ENCODE results near the gene DNASE1L1. TPM values are rescaled to one million over a fixed set of nuclear protein-coding genes. Genes with fewer than 3 reads are reported as not detected.

DNASE1L1 gene
- polyA plus RNA-seq, 1 of the 3 experiments (the other 2 are of a cell fraction): 18.2 TPM

- TF ChIP-seq POLR2AphosphoS5 (IDR thresholded peaks at IDR 0.05; ENCODE audit: low read depth, low read length) (no peak), PBX3 (IDR thresholded peaks at IDR 0.05) (no peak)
These were observed 39.4 kb upstream of the DNASE1L1 start (continued) for GRCh38 chrX:154448484-154448883.

GRCh38 chrX:154446430-154446829 is 37.4 kb upstream of the DNASE1L1 start:
- POLR2A ChIA-PET: interaction anchor here (0.5 kb wide), 1 partner anchor 67 kb away, joined by 3 read pairs; the partner anchor contains the start of gene EMD
- CTCF ChIA-PET: no interaction called here
- peaks cover 0 to 10% of the 10 kb centered on the region in 2 experiments for H3K36me3 ChIP-seq (replicated peaks in 1 of 2; ENCODE audit: control insufficient read depth in 1 of 2, insufficient read depth in 2 of 2, low read length in 1 of 2)

More at GRCh38 chrX:154446430-154446829, 37.4 kb upstream of the DNASE1L1 start:
- Histone ChIP-seq H3K4me2 (no peak overlapping the region), H3K9me3 (no peaks in the 10 kb centered on the region), H3K4me3 (ENCODE audit: low read depth in 2 of 2, low read length in 1 of 2) (no peak overlapping the region), H3K4me1 (ENCODE audit: control insufficient read depth in 1 of 2, insufficient read depth in 2 of 2, low read depth in 1 of 2, low read length in 1 of 2) (peaks cover 0 to 14% of the 10 kb centered on the region in 2 experiments; a peak in 1 of 4 replicates), H3F3A (replicated peaks; ENCODE audit: insufficient read depth) (peaks cover 4% of the 10 kb centered on the region), H3K27me3 (ENCODE audit: insufficient read depth) (peaks cover 23% of the 10 kb centered on the region), H3K27ac (ENCODE audit: low read depth in 2 of 2, low read length in 1 of 2) (no peak overlapping the region), H2AFZ (ENCODE audit: low read depth) (no peak overlapping the region), H3K9me2 (no peaks in the 10 kb centered on the region), H4K20me1 (ENCODE audit: insufficient read depth) (0 out of 2 replicates have a peak, but pooled peaks cover 5% of the 10 kb centered on the region), H3K79me2 (ENCODE audit: insufficient read depth) (peaks cover 20% of the 10 kb centered on the region), H3K9ac (no peak overlapping the region)
- TF ChIP-seq RAD21 (IDR thresholded peaks at IDR 0.05; ENCODE audit: low read length) (no peak), NRF1 (IDR thresholded peaks at IDR 0.05; ENCODE audit: low read depth, low read length) (no peak), EZH2phosphoT487 (IDR thresholded peaks at IDR 0.05; ENCODE audit: borderline replicate concordance, low read depth) (no peak), MAX (IDR thresholded peaks at IDR 0.05; ENCODE audit: low read depth) (no peak), PBX3 (IDR thresholded peaks at IDR 0.05) (no peak), ELF1 (IDR thresholded peaks at IDR 0.05) (no peak), IRF3 (IDR thresholded peaks at IDR 0.05; ENCODE audit: low read depth, low read length) (no peak), TAF1 (IDR thresholded peaks at IDR 0.05; ENCODE audit: borderline replicate concordance, low read depth, low read length) (no peak), TCF12 (IDR thresholded peaks at IDR 0.05) (no peak), YY1 (IDR thresholded peaks at IDR 0.05; ENCODE audit: low read depth) (no peak), NFIC (IDR thresholded peaks at IDR 0.05; ENCODE audit: borderline replicate concordance) (no peak), USF1 (IDR thresholded peaks at IDR 0.05; ENCODE audit: borderline replicate concordance, low read depth) (no peak), SMC3 (IDR thresholded peaks at IDR 0.05; ENCODE audit: low read depth, low read length) (no peak), RCOR1 (IDR thresholded peaks at IDR 0.05; ENCODE audit: low read length) (no peak), EP300 (IDR thresholded peaks at IDR 0.05; ENCODE audit: borderline replicate concordance in 1 of 2, low read depth in 1 of 2, low read length in 1 of 2) (no peak), GATA2 (CRISPR knock-in tag; IDR thresholded peaks at IDR 0.05) (no peak), RXRA (IDR thresholded peaks at IDR 0.05; ENCODE audit: borderline replicate concordance, low read depth) (no peak), MXI1 (IDR thresholded peaks at IDR 0.05; ENCODE audit: low read depth, low read length) (no peak), FOXJ3 (CRISPR knock-in tag; IDR thresholded peaks at IDR 0.05) (no peak), SIN3A (IDR thresholded peaks at IDR 0.05; ENCODE audit: borderline replicate concordance, low read depth, low read length) (no peak)
- WGBS (ENCODE audit: low lambda C conversion rate): 68% methylated on average over 12 of the region's 12 CpGs
- DNase-seq: no peak

Measured in SK-N-SH (cell line).